ENCODE data around the gene SLC19A1.

SLC19A1 gene

GRCh38 chr21:45555557-45556301 is 13.5 kb upstream of the SLC19A1 start:
- H3K27me3 Mint-ChIP-seq = peaks cover 14% of the 10 kb centered on the region
- peak overlapping the region; percentile 67 for H3K4me3 Mint-ChIP-seq
- peak overlapping the region; percentile 79 for H3K27ac Mint-ChIP-seq

GRCh38 chr21:45555251-45555556 is 13.0 kb upstream of the SLC19A1 start:
- Mint-ChIP-seq H3K9me3 (no peaks in the 10 kb centered on the region), H3K4me3 (peak overlapping the region; percentile 41), H3K27me3 (peaks cover 8% of the 10 kb centered on the region), H3K4me1 (peaks cover 44% of the 10 kb centered on the region), H3K36me3 (no peaks in the 10 kb centered on the region), H3K27ac (peak overlapping the region; percentile 92)
- ATAC-seq = no peak

More at GRCh38 chr21:45555557-45556301, 13.5 kb upstream of the SLC19A1 start:
- Mint-ChIP-seq H3K4me1 (peaks cover 39% of the 10 kb centered on the region), H3K36me3 (no peaks in the 10 kb centered on the region), H3K9me3 (no peaks in the 10 kb centered on the region)
- peak; percentile 82 for ATAC-seq

GRCh38 chr21:45554477-45555175 is 12.4 kb upstream of the SLC19A1 start:
- H3K4me1 Mint-ChIP-seq = peaks cover 50% of the 10 kb centered on the region
- peak; percentile 77 for ATAC-seq
- peak overlapping the region; percentile 98 for H3K4me3 Mint-ChIP-seq
- no peaks in the 10 kb centered on the region for H3K9me3 Mint-ChIP-seq
- no peaks in the 10 kb centered on the region for H3K36me3 Mint-ChIP-seq
- peaks cover 3% of the 10 kb centered on the region for H3K27me3 Mint-ChIP-seq
- peak overlapping the region; percentile 92 for H3K27ac Mint-ChIP-seq

GRCh38 chr21:45552696-45553391 is 10.6 kb upstream of the SLC19A1 start:
- Mint-ChIP-seq H3K27me3 (no peaks in the 10 kb centered on the region), H3K9me3 (no peaks in the 10 kb centered on the region), H3K36me3 (no peaks in the 10 kb centered on the region), H3K4me3 (no peak overlapping the region), H3K27ac (no peak overlapping the region), H3K4me1 (peaks cover 59% of the 10 kb centered on the region)
- no peak for ATAC-seq

- Mint-ChIP-seq H3K4me3 (peak overlapping the region; percentile 24), H3K9me3 (no peaks in the 10 kb centered on the region), H3K27me3 (no peaks in the 10 kb centered on the region), H3K36me3 (no peaks in the 10 kb centered on the region), H3K4me1 (peaks cover 57% of the 10 kb centered on the region), H3K27ac (peak overlapping the region; percentile 76)
- no peak for ATAC-seq
Observed at GRCh38 chr21:45551783-45552695, 9.8 kb upstream of the SLC19A1 start.

GRCh38 chr21:45551316-45551715 is 9.1 kb upstream of the SLC19A1 start:
- Mint-ChIP-seq H3K27ac (peak overlapping the region; percentile 76), H3K36me3 (no peaks in the 10 kb centered on the region), H3K4me1 (peaks cover 50% of the 10 kb centered on the region), H3K9me3 (no peaks in the 10 kb centered on the region), H3K4me3 (peak overlapping the region; percentile 60), H3K27me3 (no peaks in the 10 kb centered on the region)
- ATAC-seq = no peak

- Mint-ChIP-seq H3K36me3 (no peaks in the 10 kb centered on the region), H3K4me1 (peaks cover 50% of the 10 kb centered on the region), H3K27me3 (no peaks in the 10 kb centered on the region), H3K9me3 (no peaks in the 10 kb centered on the region), H3K4me3 (peak overlapping the region; percentile 60), H3K27ac (peak overlapping the region; percentile 76)
- peak; percentile 69 for ATAC-seq
Observed at GRCh38 chr21:45550522-45551210, 8.4 kb upstream of the SLC19A1 start.

- peak; percentile 34 for ATAC-seq
- no peaks in the 10 kb centered on the region for H3K36me3 Mint-ChIP-seq
- H3K4me1 Mint-ChIP-seq = peaks cover 48% of the 10 kb centered on the region
- no peaks in the 10 kb centered on the region for H3K9me3 Mint-ChIP-seq
- H3K4me3 Mint-ChIP-seq = peak overlapping the region; percentile 60
- H3K27ac Mint-ChIP-seq = peak overlapping the region; percentile 76
- no peaks in the 10 kb centered on the region for H3K27me3 Mint-ChIP-seq
Observed at GRCh38 chr21:45549626-45550463, 7.6 kb upstream of the SLC19A1 start.

GRCh38 chr21:45548711-45549491 is 6.7 kb upstream of the SLC19A1 start:
- Mint-ChIP-seq H3K9me3 (no peaks in the 10 kb centered on the region), H3K36me3 (no peaks in the 10 kb centered on the region), H3K27ac (peak overlapping the region; percentile 51), H3K4me1 (peaks cover 46% of the 10 kb centered on the region), H3K27me3 (no peaks in the 10 kb centered on the region), H3K4me3 (peak overlapping the region; percentile 51)
- ATAC-seq = no peak

- Mint-ChIP-seq H3K4me1 (peaks cover 47% of the 10 kb centered on the region), H3K27me3 (no peaks in the 10 kb centered on the region), H3K36me3 (no peaks in the 10 kb centered on the region), H3K27ac (peak overlapping the region; percentile 9), H3K4me3 (no peak overlapping the region), H3K9me3 (no peaks in the 10 kb centered on the region)
- ATAC-seq = no peak
Observed at GRCh38 chr21:45547545-45547900, 5.3 kb upstream of the SLC19A1 start.

GRCh38 chr21:45546636-45547544 is 4.7 kb upstream of the SLC19A1 start:
- Mint-ChIP-seq H3K36me3 (no peaks in the 10 kb centered on the region), H3K27ac (peak overlapping the region; percentile 9), H3K9me3 (no peaks in the 10 kb centered on the region), H3K27me3 (no peaks in the 10 kb centered on the region), H3K4me1 (peaks cover 43% of the 10 kb centered on the region), H3K4me3 (no peak overlapping the region)
- no peak for ATAC-seq

- H3K4me1 Mint-ChIP-seq = peaks cover 40% of the 10 kb centered on the region
- H3K4me3 Mint-ChIP-seq = no peak overlapping the region
- no peaks in the 10 kb centered on the region for H3K36me3 Mint-ChIP-seq
- no peaks in the 10 kb centered on the region for H3K9me3 Mint-ChIP-seq
- ATAC-seq = no peak
- H3K27ac Mint-ChIP-seq = no peak overlapping the region
- no peaks in the 10 kb centered on the region for H3K27me3 Mint-ChIP-seq
Observed at GRCh38 chr21:45545691-45546531, 3.7 kb upstream of the SLC19A1 start.

All from stimulated activated memory B cell treated with anti-CD40 and anti-IgM and Interleukin-4, amounts not matched to agents 10 μg/mL and 1 μg/mL and 100 μg/mL, for 72 hours (primary cell).